Measurements from ENCODE around the gene PROSER3.
"Not testable (repeated sequence)": the region's sequence is repeated elsewhere in the genome, so short reads cannot be mapped to it uniquely, and the experiment has no call there.

The PROSER3 gene

DNA sequence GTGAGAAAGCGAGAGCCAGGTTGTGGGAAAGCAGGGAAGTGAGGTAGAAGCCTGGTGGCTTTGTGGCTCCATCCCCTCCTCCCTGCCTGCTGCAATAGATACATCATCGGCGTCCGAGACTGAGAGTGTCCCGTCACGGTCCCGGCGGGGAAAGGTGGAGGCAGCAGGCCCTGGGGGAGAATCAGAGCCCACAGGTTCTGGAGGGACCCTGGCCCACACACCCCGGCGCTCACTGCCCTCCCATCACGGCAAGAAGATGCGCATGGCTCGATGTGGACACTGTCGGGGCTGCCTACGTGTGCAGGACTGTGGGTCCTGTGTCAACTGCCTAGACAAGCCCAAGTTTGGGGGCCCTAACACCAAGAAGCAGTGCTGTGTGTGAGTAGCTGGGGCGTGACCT lies 35.1 kb upstream of the PROSER3 start:
- no peak for DNase-seq

DNA sequence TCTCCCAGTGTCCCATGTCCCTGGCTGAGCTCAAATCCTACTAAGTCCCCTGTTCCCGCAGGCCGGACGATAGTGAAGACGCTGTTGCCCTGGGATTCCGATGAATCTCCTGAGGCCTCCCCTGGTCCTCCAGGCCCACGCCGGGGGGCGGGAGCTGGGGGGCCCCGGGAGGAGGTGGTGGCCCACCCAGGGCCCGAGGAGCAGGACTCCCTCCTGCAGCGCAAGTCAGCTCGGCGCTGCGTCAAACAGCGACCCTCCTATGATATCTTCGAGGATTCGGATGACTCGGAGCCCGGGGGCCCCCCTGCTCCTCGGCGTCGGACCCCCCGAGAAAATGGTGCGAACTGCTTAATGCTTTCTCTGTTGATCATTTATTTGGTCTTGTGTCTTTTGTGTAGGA lies 34.3 kb upstream of the PROSER3 start:
- no peak for DNase-seq

DNA sequence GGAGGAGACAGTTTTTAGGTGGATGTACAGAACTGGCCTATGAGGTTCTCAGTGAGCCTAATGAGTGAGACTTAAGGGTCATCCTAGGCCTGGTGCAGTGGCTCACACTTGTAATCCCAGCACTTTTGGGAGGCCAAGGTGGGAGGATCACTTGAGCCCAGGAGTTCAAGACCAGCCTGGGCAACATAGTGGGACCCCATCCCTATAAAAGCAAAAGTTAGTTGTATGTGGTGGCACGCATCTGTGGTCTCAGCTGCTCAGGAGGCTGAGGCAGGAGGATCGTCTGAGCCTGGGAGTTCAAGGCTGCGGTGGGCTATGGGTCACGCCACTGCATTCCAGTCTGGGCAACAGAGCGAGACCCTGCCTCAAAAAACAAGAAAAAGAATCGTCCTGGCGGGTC lies 33.8 kb upstream of the PROSER3 start:
- not testable (repeated sequence) for DNase-seq

DNA sequence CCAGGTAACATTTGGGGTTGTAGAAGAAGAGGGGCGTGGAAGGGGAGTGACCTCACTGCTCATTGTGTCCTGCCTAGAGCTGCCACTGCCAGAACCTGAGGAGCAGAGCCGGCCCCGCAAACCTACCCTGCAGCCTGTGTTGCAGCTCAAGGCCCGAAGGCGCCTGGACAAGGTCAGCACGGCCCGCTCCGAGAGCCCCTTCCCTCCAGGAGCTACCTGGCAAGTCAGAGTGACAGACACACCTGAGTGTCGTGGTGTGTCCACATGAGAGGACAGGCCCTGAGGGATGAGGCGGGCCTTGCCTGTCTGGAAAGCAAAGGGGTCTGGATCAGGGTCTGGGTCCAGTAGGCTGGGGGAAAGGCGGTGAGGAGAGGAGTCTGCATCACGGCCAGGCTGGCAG lies 33.4 kb upstream of the PROSER3 start:
- DNase-seq: no peak

DNA sequence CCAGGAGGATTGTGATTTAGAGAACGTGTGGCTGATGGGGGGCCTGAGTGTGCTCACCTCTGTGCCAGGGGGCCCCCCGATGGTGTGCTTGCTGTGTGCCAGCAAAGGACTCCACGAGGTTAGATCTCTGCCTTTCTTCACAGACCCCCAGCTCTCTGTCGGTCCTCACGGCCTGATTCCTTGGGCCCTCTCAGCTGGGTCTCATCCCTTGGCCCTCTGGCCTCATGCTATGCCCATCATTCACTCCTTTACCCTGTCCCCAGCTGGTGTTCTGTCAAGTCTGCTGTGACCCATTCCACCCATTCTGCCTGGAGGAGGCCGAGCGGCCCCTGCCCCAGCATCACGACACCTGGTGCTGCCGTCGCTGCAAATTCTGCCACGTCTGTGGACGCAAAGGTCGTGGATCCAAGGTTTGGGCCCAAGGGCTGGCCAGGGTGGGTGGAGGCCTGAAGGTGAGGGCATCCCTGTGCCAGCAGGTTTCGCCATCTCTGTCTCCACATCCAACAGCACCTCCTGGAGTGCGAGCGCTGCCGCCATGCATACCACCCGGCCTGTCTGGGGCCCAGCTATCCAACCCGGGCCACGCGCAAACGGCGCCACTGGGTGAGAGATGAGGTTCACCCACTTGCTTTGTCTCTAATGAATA lies 32.6 kb upstream of the PROSER3 start:
- DNase-seq: no peak

DNA sequence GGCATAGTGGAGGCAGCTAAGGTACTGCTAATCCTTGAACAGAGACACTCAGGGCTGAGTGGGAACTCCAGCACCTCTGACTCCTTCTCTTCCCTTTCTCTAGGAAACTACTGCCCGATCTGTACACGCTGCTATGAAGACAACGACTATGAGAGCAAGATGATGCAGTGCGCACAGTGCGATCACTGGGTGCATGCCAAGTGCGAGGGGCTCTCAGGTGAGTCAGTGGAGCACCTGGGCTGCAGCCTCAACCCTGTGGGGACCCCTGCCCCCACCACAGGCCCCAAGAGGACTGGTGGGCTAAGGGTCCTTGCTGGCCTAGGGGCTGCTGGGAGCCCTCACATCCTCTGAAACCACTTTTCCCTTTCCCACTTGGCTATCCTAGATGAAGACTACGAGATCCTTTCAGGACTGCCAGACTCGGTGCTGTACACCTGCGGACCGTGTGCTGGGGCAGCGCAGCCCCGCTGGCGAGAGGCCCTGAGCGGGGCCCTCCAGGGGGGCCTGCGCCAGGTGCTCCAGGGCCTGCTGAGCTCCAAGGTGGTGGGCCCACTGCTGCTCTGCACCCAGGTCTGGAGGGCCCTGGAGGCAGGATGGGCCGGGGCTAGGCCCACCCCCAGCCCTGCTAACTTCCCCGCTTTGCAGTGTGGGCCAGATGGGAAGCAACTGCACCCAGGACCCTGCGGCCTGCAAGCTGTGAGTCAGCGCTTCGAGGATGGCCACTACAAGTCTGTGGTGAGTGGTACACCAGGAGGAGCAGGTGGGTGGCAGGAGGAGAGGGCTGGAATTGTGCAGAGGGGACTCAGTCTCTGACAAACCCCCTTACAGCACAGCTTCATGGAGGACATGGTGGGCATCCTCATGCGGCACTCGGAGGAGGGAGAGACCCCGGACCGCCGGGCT lies 30.7 kb upstream of the PROSER3 start:
- no peak for DNase-seq

DNA sequence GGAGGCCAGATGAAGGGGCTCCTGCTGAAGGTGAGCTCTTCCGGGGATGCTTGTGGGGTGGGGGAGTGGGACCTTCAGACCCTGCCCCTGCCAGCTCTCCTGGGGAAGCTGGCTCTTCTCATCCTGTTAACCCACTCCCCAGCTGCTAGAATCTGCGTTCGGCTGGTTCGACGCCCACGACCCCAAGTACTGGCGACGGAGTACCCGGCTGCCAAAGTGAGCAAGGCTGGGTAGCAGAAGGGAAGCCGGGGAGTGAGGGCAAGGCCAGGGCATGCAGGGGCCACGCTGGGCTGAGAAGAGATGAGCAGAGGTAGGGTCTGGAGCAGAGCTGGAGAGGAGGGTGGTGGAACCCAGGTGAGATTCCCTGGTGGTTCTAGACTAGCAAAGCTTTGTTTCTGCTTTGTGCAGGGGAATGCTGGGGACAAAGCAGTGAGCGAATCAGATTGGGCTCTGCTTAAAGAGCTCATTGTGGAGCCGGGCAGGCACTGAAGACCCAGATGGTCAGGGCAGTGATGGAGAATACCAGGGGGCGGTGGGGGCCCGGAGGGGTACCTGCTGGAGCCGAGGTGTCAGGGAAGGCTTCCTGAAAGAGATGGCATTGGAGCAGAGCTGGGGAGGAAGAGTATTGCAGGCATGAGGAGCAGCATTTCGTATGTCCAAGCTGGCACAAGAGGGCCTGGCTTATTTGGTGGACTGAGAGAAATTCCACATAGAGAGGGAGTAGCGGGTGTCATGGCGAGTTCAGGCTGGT lies 29.8 kb upstream of the PROSER3 start:
- DNase-seq: no peak

DNA sequence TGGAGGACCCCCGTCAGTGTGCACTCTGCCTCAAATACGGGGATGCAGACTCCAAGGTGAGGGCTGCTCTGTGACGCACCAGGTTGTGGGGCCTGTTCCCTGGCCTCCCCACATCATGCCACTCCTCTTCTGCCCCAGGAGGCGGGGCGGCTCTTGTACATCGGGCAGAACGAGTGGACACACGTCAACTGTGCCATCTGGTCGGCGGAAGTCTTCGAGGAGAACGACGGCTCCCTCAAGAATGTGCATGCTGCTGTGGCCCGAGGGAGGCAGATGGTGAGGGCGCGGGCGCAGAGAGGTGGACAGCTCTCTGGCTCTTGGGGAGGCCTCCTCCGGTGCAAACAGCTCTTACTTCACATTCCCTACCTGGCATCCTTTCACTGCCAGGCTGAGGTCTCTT lies 29.0 kb upstream of the PROSER3 start:
- DNase-seq: no peak

DNA sequence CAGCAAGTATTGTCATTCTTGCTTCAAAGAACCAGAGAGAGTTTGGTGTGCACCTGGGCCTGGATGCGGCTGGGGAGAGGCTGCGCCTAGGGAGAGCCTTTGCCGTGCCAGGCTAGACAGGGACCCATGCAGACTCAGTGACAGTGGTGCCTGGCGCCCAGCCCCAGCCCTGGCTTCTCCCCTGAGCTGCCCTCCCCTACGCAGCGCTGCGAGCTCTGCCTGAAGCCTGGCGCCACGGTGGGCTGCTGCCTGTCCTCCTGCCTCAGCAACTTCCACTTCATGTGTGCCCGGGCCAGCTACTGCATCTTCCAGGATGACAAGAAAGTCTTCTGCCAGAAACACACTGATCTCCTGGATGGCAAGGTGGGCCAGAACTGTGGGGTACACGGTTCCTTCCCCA lies 28.2 kb upstream of the PROSER3 start:
- DNase-seq: no peak

DNA sequence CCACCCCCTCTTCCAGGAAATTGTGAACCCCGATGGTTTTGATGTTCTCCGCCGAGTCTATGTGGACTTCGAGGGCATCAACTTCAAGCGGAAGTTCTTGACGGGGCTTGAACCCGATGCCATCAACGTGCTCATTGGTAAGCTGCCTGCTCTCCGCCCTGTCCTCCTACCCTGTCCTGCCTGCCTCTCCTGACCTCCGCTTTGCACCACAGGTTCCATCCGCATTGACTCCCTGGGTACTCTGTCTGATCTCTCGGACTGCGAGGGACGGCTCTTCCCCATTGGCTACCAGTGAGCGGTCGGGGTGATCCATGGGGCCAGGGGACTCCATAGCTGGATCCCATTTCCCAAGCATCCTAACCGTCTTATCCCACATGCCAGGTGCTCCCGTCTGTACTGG lies 27.6 kb upstream of the PROSER3 start:
- no peak for DNase-seq

DNA sequence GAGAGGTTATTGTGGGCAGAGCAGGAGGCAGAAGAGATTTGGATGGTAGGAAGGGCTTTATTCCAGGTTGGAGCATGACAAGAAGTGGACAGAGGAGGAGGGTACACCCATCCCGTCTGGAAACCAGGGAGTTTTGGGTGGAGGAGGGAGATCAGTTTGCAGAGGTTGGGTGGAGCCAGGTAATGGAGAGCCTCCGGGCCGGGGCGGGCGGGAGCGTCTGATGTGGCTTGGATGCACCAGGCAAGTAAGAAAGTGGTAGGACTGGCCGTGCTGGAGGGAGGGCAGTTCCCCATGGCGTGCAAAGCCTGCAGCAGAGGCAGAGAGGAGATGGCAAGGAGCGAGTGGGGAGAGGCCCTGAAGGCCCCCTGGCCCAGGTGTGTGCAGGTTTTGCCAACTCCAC lies 26.6 kb upstream of the PROSER3 start:
- DNase-seq: no peak

DNA sequence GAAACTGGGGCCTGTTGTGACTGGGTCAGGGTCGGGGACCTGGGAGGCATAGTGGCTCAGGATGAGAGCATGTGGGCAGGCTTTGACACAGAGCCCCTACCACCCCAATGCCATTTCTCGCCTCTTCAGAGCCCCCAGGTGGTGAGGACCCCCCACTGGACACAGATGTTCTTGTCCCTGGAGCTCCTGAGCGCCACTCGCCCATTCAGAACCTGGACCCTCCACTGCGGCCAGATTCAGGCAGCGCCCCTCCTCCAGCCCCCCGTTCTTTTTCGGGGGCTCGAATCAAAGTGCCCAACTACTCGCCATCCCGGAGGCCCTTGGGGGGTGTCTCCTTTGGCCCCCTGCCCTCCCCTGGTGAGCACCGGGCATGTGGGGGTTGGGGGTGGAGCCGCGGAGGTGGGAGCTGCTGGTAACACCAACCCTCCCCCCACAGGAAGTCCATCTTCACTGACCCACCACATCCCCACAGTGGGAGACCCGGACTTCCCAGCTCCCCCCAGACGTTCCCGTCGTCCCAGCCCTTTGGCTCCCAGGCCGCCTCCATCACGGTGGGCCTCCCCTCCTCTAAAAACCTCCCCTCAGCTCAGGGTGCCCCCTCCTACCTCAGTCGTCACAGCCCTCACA lies 26.1 kb upstream of the PROSER3 start:
- no peak for DNase-seq

DNA sequence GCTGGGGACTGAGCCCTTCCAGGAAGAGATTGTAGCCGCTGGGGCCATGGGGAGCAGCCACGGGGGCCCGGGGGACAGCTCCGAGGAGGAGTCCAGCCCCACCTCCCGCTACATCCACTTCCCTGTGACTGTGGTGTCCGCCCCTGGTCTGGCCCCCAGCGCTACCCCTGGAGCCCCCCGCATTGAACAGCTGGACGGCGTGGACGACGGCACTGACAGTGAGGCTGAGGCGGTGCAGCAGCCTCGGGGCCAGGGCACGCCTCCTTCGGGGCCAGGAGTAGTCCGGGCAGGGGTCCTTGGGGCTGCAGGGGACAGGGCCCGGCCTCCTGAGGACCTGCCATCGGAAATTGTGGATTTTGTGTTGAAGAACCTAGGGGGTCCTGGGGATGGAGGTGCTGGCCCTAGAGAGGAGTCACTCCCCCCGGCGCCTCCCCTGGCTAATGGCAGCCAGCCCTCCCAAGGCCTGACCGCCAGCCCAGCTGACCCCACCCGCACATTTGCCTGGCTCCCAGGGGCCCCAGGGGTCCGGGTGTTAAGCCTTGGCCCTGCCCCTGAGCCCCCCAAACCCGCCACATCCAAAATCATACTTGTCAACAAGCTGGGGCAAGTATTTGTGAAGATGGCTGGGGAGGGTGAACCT lies 25.3 kb upstream of the PROSER3 start:
- no peak for DNase-seq

DNA sequence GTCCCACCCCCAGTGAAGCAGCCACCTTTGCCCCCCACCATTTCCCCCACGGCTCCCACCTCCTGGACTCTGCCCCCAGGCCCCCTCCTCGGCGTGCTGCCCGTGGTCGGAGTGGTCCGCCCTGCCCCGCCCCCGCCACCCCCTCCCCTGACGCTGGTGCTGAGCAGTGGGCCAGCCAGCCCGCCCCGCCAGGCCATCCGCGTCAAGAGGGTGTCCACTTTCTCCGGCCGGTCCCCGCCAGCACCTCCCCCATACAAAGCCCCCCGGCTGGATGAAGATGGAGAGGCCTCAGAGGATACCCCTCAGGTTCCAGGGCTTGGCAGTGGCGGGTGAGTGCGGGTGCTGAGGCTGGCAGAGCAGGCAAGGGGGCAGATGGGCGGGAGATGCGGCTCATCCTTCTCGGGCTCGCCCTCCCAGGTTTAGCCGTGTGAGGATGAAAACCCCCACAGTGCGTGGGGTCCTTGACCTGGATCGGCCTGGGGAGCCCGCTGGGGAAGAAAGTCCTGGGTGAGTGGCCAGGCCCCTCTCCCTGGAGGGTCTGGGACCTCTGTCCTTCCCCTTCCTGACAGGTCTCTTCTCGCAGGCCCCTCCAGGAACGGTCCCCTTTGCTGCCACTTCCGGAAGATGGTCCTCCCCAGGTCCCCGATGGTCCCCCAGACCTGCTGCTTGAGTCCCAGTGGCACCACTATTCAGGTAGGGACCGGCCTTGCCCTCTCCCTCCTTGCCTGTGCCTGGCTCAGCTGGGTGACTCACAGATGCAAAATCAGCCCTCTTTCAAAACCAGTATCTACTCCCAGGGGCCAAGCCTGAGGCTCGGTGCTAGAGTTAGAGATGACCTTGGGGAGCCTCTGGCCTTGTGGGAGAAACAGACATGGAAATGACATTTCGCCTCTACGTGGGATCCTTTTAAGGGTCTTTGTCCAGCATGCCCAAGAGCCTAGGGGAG lies 24.5 kb upstream of the PROSER3 start:
- no peak for DNase-seq

DNA sequence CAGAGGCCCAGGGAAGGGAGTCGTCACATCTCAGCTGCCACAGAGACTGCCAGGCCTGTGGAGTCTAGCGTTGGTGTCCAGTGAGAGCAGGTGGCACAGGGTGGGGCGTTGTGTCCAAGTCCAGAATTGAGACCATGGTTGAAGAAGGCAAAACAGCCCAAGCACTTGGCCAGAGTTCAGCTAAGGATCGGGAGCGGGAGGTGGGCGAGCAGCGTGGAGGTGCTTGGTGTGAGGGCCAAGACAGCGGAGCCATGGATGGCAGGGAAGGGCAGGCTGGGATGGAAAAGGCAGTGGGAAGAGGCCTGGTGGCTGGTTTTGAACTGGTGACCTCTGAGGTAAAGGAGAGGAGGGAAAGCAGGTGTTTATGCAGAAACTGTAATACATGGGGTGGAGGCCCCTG lies 23.7 kb upstream of the PROSER3 start:
- no peak for DNase-seq

DNA sequence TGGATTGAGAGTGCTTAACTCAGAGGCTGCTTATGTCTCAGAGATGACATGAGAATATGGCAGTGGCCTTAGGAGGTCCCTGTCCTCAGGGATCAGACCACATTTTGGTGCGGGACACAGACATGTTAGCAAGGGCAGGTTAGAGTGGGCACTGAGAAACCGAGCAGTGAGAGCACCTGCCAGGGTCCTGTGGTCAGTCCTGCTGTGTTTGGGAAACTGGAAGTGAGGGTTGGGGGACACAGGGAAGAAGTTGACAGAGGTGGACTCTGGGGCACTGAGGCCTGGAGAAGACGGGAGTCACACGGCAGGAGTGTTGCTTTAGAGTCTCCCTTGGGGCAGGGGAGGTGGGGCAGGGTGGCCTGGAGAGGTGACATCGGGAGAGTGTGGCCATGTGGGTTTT lies 23.1 kb upstream of the PROSER3 start:
- DNase-seq: no peak

DNA sequence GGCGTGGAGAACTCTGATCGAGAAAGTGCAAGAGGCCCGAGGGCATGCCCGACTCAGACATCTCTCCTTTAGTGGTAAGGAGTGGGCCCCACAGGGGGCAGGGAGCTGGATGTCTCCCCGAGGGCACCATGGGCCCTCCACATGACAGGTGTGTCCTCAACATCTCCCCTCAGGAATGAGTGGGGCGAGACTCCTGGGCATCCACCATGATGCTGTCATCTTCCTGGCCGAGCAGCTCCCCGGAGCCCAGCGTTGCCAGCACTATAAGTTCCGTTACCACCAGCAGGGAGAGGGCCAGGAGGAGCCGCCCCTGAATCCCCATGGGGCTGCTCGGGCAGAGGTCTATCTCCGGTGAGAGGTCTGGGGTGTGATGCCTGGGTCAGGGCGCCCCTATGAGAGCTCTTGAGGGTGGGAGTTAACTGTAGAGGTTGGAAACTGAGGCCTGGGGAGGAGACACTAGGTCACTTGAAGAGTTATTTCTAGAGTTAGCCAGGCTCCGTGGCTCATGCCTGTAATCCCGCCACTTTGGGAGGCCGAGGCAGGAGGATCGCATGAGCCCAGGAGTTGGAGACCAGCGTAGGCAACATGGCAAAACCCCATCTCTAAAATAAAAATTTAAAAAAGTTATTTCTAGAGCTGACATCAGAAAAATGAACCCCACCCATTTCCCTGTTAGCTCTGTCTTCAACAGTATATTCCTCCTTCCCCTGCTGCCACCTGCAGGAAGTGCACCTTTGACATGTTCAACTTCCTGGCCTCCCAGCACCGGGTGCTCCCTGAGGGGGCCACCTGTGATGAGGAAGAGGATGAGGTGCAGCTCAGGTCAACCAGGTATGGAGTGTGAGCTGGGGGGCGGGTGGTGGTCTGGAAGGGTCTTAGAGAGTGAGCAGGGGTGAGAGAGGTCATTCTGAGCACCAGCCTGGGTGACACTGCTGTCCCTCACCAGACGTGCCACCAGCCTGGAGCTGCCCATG lies 20.8 kb upstream of the PROSER3 start:
- no peak for DNase-seq

DNA sequence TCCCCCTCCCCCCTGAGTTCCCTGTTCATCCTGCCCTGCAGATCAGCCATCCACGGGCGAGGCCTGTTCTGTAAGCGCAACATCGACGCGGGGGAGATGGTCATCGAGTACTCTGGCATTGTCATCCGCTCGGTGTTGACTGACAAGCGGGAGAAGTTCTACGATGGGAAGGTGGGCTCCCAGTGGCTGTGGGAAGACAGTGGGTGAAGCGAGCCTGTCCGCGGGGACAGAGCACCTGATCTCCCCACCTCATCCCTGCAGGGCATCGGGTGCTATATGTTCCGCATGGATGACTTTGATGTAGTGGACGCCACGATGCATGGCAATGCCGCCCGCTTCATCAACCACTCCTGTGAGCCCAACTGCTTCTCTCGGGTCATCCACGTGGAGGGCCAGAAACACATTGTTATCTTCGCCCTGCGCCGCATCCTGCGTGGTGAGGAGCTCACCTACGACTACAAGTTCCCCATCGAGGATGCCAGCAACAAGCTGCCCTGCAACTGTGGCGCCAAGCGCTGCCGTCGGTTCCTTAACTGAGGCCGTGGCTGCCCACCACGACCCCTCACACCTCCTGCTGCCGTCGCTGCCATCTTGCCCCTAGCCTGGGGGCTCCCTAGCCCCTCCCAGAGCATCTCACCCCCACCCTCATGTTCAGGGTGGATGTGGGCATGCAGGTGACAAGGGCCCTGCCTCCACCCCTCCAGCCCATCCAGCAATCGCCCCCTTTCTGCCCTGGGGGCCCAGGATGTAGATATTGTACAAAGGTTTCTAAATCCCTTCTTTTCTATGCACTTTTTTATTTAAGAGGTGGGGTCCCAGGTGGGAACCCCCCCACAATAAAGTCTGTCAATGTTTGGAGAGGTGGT lies 19.7 kb upstream of the PROSER3 start:
- no peak for DNase-seq

DNA sequence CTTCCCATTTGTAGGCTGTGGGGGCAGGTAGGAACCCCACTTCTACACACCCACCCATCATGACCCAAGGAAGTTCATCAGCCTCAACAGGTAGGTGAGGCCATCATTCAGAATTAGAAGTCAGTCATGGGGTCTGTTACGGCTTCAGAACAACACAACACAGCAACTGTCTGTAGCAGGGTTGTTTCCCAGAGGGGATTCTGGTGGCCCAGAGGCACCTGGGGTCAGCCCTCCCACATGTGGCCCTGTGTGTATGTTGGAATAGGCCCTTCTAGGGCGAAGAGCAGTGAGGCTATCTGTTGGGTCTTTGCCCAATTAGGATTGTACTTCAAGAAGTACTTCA lies 19.1 kb upstream of the PROSER3 start:
- DNase-seq: no peak
